ENCODE results near the gene TCP11.
A peak's percentile ranks its signal among the peaks of the same experiment; 100 is the strongest.
"Not testable (repeated sequence)": the region's sequence is repeated elsewhere in the genome, so short reads cannot be mapped to it uniquely, and the experiment has no call there.

The TCP11 gene

GRCh38 chr6:35146453-35146852 lies 5.3 kb upstream of the TCP11 start:
- DNase-seq (ENCODE audit: low spot score): peak; percentile 46

GRCh38 chr6:35145757-35146156 lies 4.6 kb upstream of the TCP11 start:
- DNase-seq (ENCODE audit: low spot score): no peak

- peak; percentile 48 for DNase-seq (ENCODE audit: low spot score)
Measured at GRCh38 chr6:35142588-35143569, 1.7 kb upstream of the TCP11 start.

- no peak for DNase-seq (ENCODE audit: low spot score)
Measured at GRCh38 chr6:35140639-35141006, 516 bp downstream of the TCP11 start.

DNA sequence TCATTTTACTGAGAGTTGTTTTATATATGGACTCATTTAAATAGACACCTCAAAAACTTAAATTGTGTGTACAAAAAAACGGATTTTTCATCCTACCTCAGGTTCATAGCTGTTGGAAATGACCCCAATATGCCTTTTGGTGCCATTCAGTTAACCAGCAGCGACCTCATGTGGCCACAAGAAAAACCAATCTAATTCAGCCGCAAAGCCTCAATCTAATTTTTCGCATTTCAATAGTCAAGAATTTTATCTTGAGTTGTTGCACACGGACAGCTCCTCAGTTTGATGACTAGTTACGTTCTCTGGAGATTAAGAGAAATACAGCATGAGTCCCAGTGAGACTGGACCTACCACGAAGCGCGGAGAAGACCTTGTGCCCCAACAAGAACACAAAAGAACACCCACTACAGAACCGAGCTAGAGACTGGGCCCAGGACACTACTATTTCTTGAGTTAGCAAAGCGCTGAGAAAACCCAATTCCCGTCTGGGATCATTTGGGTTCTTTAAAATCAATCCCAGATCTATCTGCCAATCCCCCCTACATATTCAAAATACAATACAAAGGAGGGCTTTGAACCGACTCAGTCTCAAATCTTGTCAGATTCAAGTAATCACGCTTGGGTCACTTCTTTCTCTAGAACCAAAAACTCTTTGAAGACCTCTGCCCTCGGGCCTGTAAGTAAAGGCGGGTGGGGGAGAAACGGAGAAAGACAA lies 1.1 kb downstream of the TCP11 start:
- peak; percentile 72 for DNase-seq (ENCODE audit: low spot score)

GRCh38 chr6:35139470-35139869 lies 1.7 kb downstream of the TCP11 start:
- no peak for DNase-seq (ENCODE audit: low spot score)

DNA sequence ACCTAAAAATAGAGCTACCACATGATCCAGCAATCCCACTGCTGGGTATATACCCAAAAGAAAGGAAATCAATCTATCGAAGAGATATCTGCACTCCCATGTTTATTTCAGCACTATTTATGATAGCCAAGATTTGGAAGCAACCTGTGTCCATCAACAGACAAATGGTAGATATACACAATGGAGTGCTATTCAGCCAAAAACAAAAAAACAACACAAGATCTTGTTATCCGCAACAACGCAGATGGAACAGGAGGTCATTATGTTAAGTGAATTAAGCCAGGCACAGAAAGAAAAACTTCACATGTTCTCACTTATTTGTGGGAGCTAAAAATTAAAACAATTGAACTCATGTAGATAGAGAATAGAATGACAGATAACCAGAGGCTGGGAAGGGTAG lies 2.9 kb downstream of the TCP11 start:
- DNase-seq (ENCODE audit: low spot score): not testable (repeated sequence)

DNA sequence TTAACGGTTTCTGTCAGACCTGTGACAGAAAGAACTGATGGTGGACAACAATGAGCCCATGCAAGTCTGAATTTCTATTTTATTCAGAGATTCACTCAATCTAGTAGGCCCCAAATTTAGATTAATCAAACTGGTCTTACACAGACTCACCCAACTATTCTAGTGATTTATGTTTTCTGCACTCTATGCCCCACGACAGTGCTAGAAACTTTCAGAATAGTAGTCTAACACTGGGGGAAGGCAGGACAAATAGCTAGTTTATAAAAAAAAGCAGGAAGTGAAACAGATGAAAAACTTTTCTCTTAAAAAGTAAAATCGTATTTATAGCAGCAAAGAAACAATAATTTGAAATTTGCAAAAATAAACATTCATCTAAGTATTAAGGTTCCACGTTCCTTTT lies 5.0 kb downstream of the TCP11 start:
- no peak for DNase-seq (ENCODE audit: low spot score)

GRCh38 chr6:35128496-35128895 lies 12.6 kb downstream of the TCP11 start:
- DNase-seq (ENCODE audit: low spot score): no peak

- DNase-seq (ENCODE audit: low spot score): no peak
Measured at GRCh38 chr6:35128042-35128441, 13.1 kb downstream of the TCP11 start.

GRCh38 chr6:35124356-35124755 lies 16.8 kb downstream of the TCP11 start:
- no peak for DNase-seq (ENCODE audit: low spot score)

DNA sequence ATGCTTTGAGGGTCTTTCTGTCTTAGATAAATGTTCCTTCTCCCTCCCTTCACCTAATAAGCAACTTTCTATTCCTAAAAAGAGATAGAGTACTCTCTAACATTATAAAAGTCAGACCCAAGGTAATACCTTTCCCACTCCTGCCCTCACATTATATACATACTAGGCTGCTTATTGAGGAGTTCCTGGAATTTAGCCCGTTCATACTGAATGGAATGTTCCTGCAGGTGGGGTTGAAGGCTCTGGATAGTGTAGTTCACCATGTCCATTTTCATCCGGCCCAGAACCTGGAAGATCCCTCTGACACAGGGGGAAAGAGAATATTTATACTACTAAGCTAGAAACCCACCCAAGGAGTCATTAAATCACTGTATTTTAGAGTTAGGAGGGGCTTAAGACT lies 20.4 kb downstream of the TCP11 start:
- DNase-seq (ENCODE audit: low spot score): no peak

DNA sequence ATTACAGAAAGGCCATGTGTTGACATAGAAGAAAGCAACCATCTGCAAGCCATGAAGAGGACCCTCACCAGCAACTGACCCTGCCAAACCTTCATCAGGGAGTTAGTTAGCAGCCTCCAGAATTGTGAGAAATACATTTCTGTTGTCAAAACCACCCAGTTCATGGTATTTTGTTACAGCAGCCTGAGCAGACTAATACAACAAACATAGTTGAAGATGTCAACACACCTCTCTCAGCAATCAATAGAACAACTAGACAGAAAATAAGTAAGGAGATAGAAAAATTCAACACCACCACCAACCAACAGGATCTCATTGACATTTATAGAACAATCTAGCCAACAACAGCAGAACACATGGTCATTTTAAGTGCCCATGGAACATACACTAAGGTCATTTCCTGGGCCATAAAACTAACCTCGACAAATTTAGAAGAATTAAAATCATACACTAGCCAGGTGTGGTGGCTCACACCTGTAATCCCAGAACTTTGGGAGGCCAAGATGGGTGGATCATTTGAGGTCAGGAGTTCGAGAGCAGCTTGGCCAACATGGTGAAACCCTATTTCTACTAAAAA lies 32.7 kb downstream of the TCP11 start:
- DNase-seq (ENCODE audit: low spot score): no peak

GRCh38 chr6:35107761-35108160 lies 33.4 kb downstream of the TCP11 start:
- not testable (repeated sequence) for DNase-seq (ENCODE audit: low spot score)

DNA sequence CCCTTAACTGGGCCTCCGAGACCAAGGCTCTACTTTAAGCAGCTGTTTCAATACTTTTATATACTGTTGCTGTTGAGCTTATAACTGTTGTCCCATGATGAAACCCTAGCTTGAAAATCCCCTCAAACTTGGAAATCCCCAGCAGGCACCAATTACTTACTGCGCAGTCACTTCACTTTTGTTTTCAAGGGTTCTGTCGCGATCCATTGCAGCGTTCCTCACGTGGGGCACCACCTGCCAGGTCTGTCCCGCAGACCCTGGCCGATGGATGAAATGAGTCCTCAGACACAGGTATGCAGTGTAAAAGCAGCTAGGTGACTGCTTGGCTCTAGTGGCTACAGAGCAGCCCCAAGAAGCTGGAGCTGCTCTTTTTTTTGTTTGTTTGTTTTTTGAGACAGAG lies 33.9 kb downstream of the TCP11 start:
- not testable (repeated sequence) for DNase-seq (ENCODE audit: low spot score)

DNA sequence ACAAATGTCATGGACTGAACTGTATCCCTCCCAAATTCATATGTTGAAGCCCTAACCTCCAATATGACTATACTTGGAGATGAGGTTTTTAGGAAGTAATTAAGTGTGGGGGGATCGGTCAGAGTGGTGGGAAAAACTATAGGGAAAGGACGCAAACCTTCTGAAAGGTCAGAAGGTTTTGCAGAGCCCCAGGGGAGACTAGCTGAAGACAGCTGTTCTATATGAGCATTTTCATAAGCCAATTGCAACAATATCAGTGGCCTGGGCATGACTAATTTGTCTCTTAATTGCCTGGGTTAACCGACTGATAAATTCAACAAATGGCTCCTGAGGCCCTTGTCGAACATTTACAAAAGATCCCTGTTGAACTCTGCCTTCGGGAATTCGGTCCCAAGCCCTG lies 35.1 kb downstream of the TCP11 start:
- not testable (repeated sequence) for DNase-seq (ENCODE audit: low spot score)

- DNase-seq (ENCODE audit: low spot score): no peak
Measured at GRCh38 chr6:35105078-35105477, 36.1 kb downstream of the TCP11 start.

GRCh38 chr6:35099116-35099515 lies 42.0 kb downstream of the TCP11 start:
- DNase-seq (ENCODE audit: low spot score): no peak

GRCh38 chr6:35096129-35096862 lies 44.8 kb downstream of the TCP11 start:
- peak; percentile 75 for DNase-seq (ENCODE audit: low spot score)

GRCh38 chr6:35094183-35094582 lies 47.0 kb downstream of the TCP11 start:
- DNase-seq (ENCODE audit: low spot score): no peak

DNA sequence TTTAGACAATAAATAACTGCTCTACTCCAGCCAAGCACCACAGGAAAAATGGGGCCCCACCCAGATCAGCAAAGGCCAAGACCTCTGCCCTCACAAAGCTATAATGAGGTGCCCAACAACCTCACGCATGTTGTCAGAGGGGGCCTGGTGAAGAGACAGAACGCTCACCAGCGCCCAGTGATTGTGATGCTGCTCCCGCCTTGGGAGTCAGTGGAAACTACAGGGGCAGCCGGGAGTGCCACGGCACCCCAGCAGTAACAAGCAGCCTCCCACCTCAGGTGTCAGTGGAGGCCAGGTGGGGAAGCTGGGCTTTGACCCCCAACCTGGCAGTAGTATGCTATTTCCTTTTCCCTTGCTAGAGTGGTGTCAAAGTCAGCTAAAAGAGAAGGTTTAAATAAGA lies 47.4 kb downstream of the TCP11 start:
- DNase-seq (ENCODE audit: low spot score): no peak

DNA sequence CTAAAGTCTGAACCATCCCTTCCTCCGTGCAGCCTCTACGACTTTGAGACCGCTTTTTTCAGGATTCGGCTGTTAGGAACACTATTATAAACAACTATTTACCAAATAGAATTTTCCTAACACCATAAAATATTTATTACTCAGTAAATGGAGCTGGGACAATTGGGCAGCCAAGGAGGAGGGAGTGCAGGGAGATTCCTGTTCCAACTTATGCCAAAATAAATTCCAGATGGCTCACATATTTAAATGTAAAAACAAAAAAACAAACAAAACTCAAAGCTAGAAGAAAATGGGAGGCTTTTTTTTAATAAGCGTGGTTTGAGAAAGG lies 48.1 kb downstream of the TCP11 start:
- DNase-seq (ENCODE audit: low spot score): peak; percentile 59
